K562 (cell line): ENCODE results near the gene IL12B. TPM values are rescaled to one million over a fixed set of nuclear protein-coding genes. Genes with fewer than 3 reads are reported as not detected.

Experiments
- CC2D1A ChIP-seq: fragments of 450-650 bp; IDR thresholded peaks from 2 replicates; pipeline ENCODE4 v1.6.1; 2017; ENCODE audit warnings: mild to moderate bottlenecking
- CREB1 ChIP-seq, 2 experiments: sonication (generic) in 1 of 2; formaldehyde crosslinking in 1 of 2; IDR thresholded peaks; 2 replicates each; pipeline versions ENCODE4 v1.6.1 to v1.8.0; 2012 to 2022; ENCODE audit warnings: inconsistent platforms in 1 of 2, mild to moderate bottlenecking in 1 of 2, missing genetic modification reagents in 1 of 2, moderate library complexity in 1 of 2
- CREM ChIP-seq: IDR thresholded peaks from 2 replicates; pipeline ENCODE4 v1.6.1; 2014; ENCODE audit warnings: antibody characterized with exemption, low read depth
- FOXA1 ChIP-seq: fragments of 450-650 bp; IDR thresholded peaks from 2 replicates; pipeline ENCODE4 v1.6.1; 2016; ENCODE audit warnings: mild to moderate bottlenecking, borderline replicate concordance
- FOXM1 ChIP-seq, 2 experiments: fragments of 450-650 bp in 1 of 2; sonication (generic) in 1 of 2; formaldehyde crosslinking in 1 of 2; IDR thresholded peaks; 2 replicates each; pipeline versions ENCODE4 v1.6.1 to v1.9.0; 2017 to 2022; ENCODE audit warnings: low read depth in 2 of 2, mild to moderate bottlenecking in 2 of 2, missing genetic modification reagents in 1 of 2, moderate library complexity in 1 of 2
- GABPB2 ChIP-seq: fragments of 250-450 bp; sonication (Bioruptor Pico); conservative IDR thresholded peaks from 2 replicates; pipeline ENCODE4 v1.5.1; 2021; ENCODE audit warnings: mild to moderate bottlenecking
- HIVEP1 ChIP-seq: fragments of 250-450 bp; sonication (Bioruptor Pico); IDR thresholded peaks from 2 replicates; pipeline ENCODE4 v1.4.0; 2020; ENCODE audit warnings: mild to moderate bottlenecking
- HNRNPUL1 ChIP-seq: fragments of 200-400 bp; formaldehyde crosslinking; IDR thresholded peaks from 2 replicates; pipeline ENCODE4 v1.6.1; 2017; ENCODE audit warnings: low read length
- HSF4 ChIP-seq: fragments of 250-450 bp; sonication (Bioruptor Pico); IDR thresholded peaks from 2 replicates; pipeline ENCODE4 v2.1.2; 2022; ENCODE audit warnings: mild to moderate bottlenecking, moderate library complexity, borderline replicate concordance
- KDM1A ChIP-seq, 2 experiments: fragments of 450-650 bp; IDR thresholded peaks; 2 replicates each; pipeline ENCODE4 v1.6.1; 2016; ENCODE audit warnings: mild to moderate bottlenecking in 2 of 2
- NCOA1 ChIP-seq: fragments of 450-650 bp; IDR thresholded peaks from 2 replicates; pipeline ENCODE4 v1.6.1; 2016; ENCODE audit warnings: low read depth
- NR1H2 ChIP-seq: sonication (generic); formaldehyde crosslinking; IDR thresholded peaks from 2 replicates; pipeline ENCODE4 v1.4.0; 2020; ENCODE audit warnings: mild to moderate bottlenecking, missing genetic modification reagents
- RNF2 ChIP-seq: sonication (generic); IDR thresholded peaks from 2 replicates; pipeline ENCODE4 v1.6.1; 2016
- SMAD4 ChIP-seq: fragments of 250-450 bp; sonication (Bioruptor Pico); conservative IDR thresholded peaks from 2 replicates; pipeline ENCODE4 v1.8.0; 2021; ENCODE audit warnings: inconsistent platforms, mild to moderate bottlenecking, moderate library complexity
- SOX6 ChIP-seq: fragments of 450-650 bp; IDR thresholded peaks from 2 replicates; pipeline ENCODE4 v1.6.1; 2014; ENCODE audit warnings: mild to moderate bottlenecking
- TEAD1 ChIP-seq, 2 experiments: fragments of 450-650 bp in 1 of 2; sonication (generic) in 1 of 2; formaldehyde crosslinking; IDR thresholded peaks; 2 replicates each; pipeline versions ENCODE4 v1.4.0 to v1.8.0; 2020 to 2022; ENCODE audit warnings: mild to moderate bottlenecking in 2 of 2, missing genetic modification reagents in 1 of 2
- TEAD4 ChIP-seq, 2 experiments: sonication (generic) in 1 of 2; formaldehyde crosslinking in 1 of 2; IDR thresholded peaks; 2 replicates each; pipeline versions ENCODE4 v1.6.1 to v1.8.0; 2012 to 2022; ENCODE audit warnings: borderline replicate concordance in 1 of 2, inconsistent platforms in 1 of 2, low read length in 1 of 2, mild to moderate bottlenecking in 1 of 2, missing genetic modification reagents in 1 of 2
- ZNF197 ChIP-seq: fragments of 200-800 bp; sonication (Bioruptor generic); IDR thresholded peaks from 2 replicates; pipeline ENCODE4 v1.6.1; 2016; ENCODE audit warnings: low read depth, missing genetic modification characterization, missing compliant biosample characterization
- ZNF253 ChIP-seq: fragments of 250-450 bp; sonication (Bioruptor Pico); conservative IDR thresholded peaks from 2 replicates; pipeline ENCODE4 v1.6.1; 2021; ENCODE audit warnings: mild to moderate bottlenecking
- polyA plus RNA-seq, 8 experiments: library from polyadenylated mRNA; depleted of rRNA in 4 of 8; stranded (reverse) in 5 of 8; unstranded in 3 of 8; fragments of >200 nt; fragmentation: Nextera tagmentation in 2 of 8; fragmentation: Illumina TruSeq in 1 of 8; extraction: Ambion mirVana in 2 of 8; extraction: Trizol in 1 of 8; gene quantifications; 2 replicates each; pipeline versions ENCODE4 v1.2.1 to v1.2.3, GENCODE V29; 2011 to 2014; ENCODE audit warnings: inconsistent platforms in 1 of 8, missing spikeins in 1 of 8
- total RNA-seq, 7 experiments: library from RNA; depleted of rRNA in 6 of 7; stranded (reverse); fragments of >200 nt in 6 of 7; fragmentation: Illumina TruSeq in 2 of 7; extraction: Trizol in 2 of 7; gene quantifications; 2 replicates each; pipeline versions ENCODE4 v1.2.1 to v1.2.3, GENCODE V29; 2011 to 2021; ENCODE audit warnings: low replicate concordance in 1 of 7
- TF ChIP-seq, protein P1 (sequence below): fragments of 250-450 bp; sonication (Bioruptor Pico); IDR thresholded peaks from 2 replicates; pipeline ENCODE4 v1.4.0; 2020
- TF ChIP-seq, protein P2 (sequence below): fragments of 250-450 bp; sonication (Bioruptor Pico); IDR thresholded peaks from 2 replicates; pipeline ENCODE4 v1.8.0; 2022; ENCODE audit warnings: moderate library complexity, mild to moderate bottlenecking, inconsistent platforms
- TF ChIP-seq, protein P3 (sequence below), 2 experiments: fragments of 450-650 bp; IDR thresholded peaks; 2 replicates each; pipeline ENCODE4 v1.6.1; 2018; ENCODE audit warnings: mild to moderate bottlenecking in 2 of 2, low read depth in 1 of 2; ENCODE audit not compliant: partially characterized antibody in 2 of 2
- TF ChIP-seq, protein P4 (sequence below): IDR thresholded peaks from 2 replicates; pipeline ENCODE4 v1.6.1; 2016; ENCODE audit warnings: missing genetic modification characterization, missing compliant biosample characterization

IL12B gene
- total and polyA plus RNA-seq, 9 of the 15 experiments (the other 6 are each of a cell fraction or from before 2014, with no cell fraction given), result not detected

DNA sequence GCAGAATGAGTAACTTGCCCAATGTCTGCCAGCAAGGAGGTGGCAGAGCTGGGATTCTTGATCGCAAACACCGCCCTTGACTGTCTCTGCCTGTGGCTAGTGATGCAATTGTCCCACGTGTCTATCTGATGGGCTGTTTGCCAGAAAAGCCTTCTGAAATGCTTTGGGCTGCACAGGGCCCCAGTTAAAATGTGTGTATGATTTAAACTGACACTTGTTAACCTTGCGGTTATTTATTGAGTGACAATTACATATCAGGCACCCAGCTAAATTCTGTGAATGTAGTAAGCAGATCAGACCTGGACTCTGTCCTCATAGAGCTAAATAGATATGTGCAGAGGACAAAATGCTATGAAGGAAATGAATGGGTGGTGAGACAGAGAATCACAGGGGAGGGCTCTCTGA, 11.6 kb upstream of the IL12B start (continued):
- TF ChIP-seq HNRNPUL1, result no peak
- TF ChIP-seq, protein P1, sequence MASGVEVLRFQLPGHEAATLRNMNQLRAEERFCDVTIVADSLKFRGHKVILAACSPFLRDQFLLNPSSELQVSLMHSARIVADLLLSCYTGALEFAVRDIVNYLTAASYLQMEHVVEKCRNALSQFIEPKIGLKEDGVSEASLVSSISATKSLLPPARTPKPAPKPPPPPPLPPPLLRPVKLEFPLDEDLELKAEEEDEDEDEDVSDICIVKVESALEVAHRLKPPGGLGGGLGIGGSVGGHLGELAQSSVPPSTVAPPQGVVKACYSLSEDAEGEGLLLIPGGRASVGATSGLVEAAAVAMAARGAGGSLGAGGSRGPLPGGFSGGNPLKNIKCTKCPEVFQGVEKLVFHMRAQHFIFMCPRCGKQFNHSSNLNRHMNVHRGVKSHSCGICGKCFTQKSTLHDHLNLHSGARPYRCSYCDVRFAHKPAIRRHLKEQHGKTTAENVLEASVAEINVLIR, result 0 out of 2 replicates have a peak, but pooled peaks have one; percentile 19
- TF ChIP-seq, protein P2, sequence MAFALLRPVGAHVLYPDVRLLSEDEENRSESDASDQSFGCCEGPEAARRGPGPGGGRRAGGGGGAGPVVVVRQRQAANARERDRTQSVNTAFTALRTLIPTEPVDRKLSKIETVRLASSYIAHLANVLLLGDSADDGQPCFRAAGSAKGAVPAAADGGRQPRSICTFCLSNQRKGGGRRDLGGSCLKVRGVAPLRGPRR, result no peak
- TF ChIP-seq FOXA1, result no peak
- TF ChIP-seq HSF4 (CRISPR knock-in tag), result no peak
- no peak for TF ChIP-seq CREB1 (IDR thresholded peaks at IDR 0.05)
- TF ChIP-seq CREB1 (CRISPR knock-in tag; IDR thresholded peaks at IDR 0.05), result peak; percentile 40; the same call in 1 of the 2 replicates
- TF ChIP-seq HIVEP1 (CRISPR knock-in tag), result no peak
- peak; percentile 85 for TF ChIP-seq SOX6
- TF ChIP-seq CREM, result peak; percentile 82
- TF ChIP-seq ZNF253 (CRISPR knock-in tag), result no peak
- TF ChIP-seq NR1H2 (CRISPR knock-in tag), result no peak
- TF ChIP-seq ZNF197, result no peak
- TF ChIP-seq, protein P3, sequence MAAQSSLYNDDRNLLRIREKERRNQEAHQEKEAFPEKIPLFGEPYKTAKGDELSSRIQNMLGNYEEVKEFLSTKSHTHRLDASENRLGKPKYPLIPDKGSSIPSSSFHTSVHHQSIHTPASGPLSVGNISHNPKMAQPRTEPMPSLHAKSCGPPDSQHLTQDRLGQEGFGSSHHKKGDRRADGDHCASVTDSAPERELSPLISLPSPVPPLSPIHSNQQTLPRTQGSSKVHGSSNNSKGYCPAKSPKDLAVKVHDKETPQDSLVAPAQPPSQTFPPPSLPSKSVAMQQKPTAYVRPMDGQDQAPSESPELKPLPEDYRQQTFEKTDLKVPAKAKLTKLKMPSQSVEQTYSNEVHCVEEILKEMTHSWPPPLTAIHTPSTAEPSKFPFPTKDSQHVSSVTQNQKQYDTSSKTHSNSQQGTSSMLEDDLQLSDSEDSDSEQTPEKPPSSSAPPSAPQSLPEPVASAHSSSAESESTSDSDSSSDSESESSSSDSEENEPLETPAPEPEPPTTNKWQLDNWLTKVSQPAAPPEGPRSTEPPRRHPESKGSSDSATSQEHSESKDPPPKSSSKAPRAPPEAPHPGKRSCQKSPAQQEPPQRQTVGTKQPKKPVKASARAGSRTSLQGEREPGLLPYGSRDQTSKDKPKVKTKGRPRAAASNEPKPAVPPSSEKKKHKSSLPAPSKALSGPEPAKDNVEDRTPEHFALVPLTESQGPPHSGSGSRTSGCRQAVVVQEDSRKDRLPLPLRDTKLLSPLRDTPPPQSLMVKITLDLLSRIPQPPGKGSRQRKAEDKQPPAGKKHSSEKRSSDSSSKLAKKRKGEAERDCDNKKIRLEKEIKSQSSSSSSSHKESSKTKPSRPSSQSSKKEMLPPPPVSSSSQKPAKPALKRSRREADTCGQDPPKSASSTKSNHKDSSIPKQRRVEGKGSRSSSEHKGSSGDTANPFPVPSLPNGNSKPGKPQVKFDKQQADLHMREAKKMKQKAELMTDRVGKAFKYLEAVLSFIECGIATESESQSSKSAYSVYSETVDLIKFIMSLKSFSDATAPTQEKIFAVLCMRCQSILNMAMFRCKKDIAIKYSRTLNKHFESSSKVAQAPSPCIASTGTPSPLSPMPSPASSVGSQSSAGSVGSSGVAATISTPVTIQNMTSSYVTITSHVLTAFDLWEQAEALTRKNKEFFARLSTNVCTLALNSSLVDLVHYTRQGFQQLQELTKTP (IDR thresholded peaks at IDR 0.05; ENCODE audit: low read depth in 1 of 2, partially characterized antibody in 2 of 2), result peak in 1 of 2 experiments; percentile 30
- peak; percentile 63; the same call in 1 of the 2 replicates for TF ChIP-seq TEAD4 (IDR thresholded peaks at IDR 0.05; ENCODE audit: low read length)
- no peak for TF ChIP-seq TEAD4 (CRISPR knock-in tag; IDR thresholded peaks at IDR 0.05; ENCODE audit: borderline replicate concordance)
- no peak for TF ChIP-seq CC2D1A
- no peak for TF ChIP-seq KDM1A (IDR thresholded peaks at IDR 0.05)
- TF ChIP-seq FOXM1 (IDR thresholded peaks at IDR 0.05; ENCODE audit: low read depth), result no peak
- no peak for TF ChIP-seq FOXM1 (CRISPR knock-in tag; IDR thresholded peaks at IDR 0.05; ENCODE audit: low read depth)
- TF ChIP-seq TEAD1 (CRISPR knock-in tag; IDR thresholded peaks at IDR 0.05), result peak in 1 of 2 experiments; percentile 84; a peak in 2 of 4 replicates
- no peak for TF ChIP-seq NCOA1
- peak; percentile 62 for TF ChIP-seq SMAD4 (CRISPR knock-in tag)
- 0 out of 2 replicates have a peak, but pooled peaks have one; percentile 40 for TF ChIP-seq RNF2
- TF ChIP-seq, protein P4, sequence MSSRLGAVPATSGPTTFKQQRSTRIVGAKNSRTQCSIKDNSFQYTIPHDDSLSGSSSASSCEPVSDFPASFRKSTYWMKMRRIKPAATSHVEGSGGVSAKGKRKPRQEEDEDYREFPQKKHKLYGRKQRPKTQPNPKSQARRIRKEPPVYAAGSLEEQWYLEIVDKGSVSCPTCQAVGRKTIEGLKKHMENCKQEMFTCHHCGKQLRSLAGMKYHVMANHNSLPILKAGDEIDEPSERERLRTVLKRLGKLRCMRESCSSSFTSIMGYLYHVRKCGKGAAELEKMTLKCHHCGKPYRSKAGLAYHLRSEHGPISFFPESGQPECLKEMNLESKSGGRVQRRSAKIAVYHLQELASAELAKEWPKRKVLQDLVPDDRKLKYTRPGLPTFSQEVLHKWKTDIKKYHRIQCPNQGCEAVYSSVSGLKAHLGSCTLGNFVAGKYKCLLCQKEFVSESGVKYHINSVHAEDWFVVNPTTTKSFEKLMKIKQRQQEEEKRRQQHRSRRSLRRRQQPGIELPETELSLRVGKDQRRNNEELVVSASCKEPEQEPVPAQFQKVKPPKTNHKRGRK (tag), result no peak
- no peak for TF ChIP-seq GABPB2 (CRISPR knock-in tag)
